Germinal center (tissue), 1 donor: ENCODE measurements around the gene SPEM2.
A peak's percentile ranks its signal among the peaks of the same experiment; 100 is the strongest.
"Not testable (repeated sequence)": the region's sequence is repeated elsewhere in the genome, so short reads cannot be mapped to it uniquely, and the experiment has no call there.

ENCODE experiments used
- DNase-seq: peaks from one replicate; pipeline ENCODE4 v3.0.0; 2012; ENCODE audit warnings: mixed read lengths, low spot score

Gene SPEM2

GRCh38 chr17:7442142-7442541, 16.7 kb downstream of the SPEM2 start:
- no peak for DNase-seq

- no peak for DNase-seq
These were observed 18.4 kb downstream of the SPEM2 start for GRCh38 chr17:7443499-7444485.

GRCh38 chr17:7444682-7445618, 19.5 kb downstream of the SPEM2 start, which contains the start of gene CHRNB1:
TSS of gene CHRNB1 (plus strand) at chr17:7445061. CDS start at chr17:7445128, 67 bp downstream.
- DNase-seq = peak; percentile 37

GRCh38 chr17:7445619-7445968, 20.2 kb downstream of the SPEM2 start:
- DNase-seq = peak; percentile 36

- DNase-seq = no peak
These were observed 23.0 kb downstream of the SPEM2 start for GRCh38 chr17:7448461-7448860.

- no peak for DNase-seq
These were observed 34.6 kb downstream of the SPEM2 start for GRCh38 chr17:7459961-7460545.

- no peak for DNase-seq
These were observed 35.6 kb downstream of the SPEM2 start for GRCh38 chr17:7460850-7461660.

GRCh38 chr17:7462474-7463371, 37.3 kb downstream of the SPEM2 start:
- DNase-seq = no peak

- no peak for DNase-seq
These were observed 38.0 kb downstream of the SPEM2 start for GRCh38 chr17:7463372-7463846.

GRCh38 chr17:7464081-7464480, 38.7 kb downstream of the SPEM2 start:
- DNase-seq = no peak

- DNase-seq = no peak
These were observed 40.3 kb downstream of the SPEM2 start for GRCh38 chr17:7465597-7466275.

- no peak for DNase-seq
These were observed 40.9 kb downstream of the SPEM2 start for GRCh38 chr17:7466318-7466638.

GRCh38 chr17:7466639-7467341, 41.4 kb downstream of the SPEM2 start:
- DNase-seq = no peak

GRCh38 chr17:7467498-7467897, 42.1 kb downstream of the SPEM2 start:
- DNase-seq = no peak

GRCh38 chr17:7468290-7468689, 42.9 kb downstream of the SPEM2 start:
- no peak for DNase-seq

GRCh38 chr17:7468804-7469389, 43.5 kb downstream of the SPEM2 start:
- DNase-seq = no peak

- not testable (repeated sequence) for DNase-seq
These were observed 44.4 kb downstream of the SPEM2 start for GRCh38 chr17:7469843-7470242.

GRCh38 chr17:7470457-7470973, 45.1 kb downstream of the SPEM2 start:
- not testable (repeated sequence) for DNase-seq
